SK-N-SH (cell line): ENCODE results near the gene B3GALT5. TPM values are rescaled to one million over a fixed set of nuclear protein-coding genes. Genes with fewer than 3 reads are reported as not detected.

ENCODE experiments used
- CTCF ChIA-PET: fragments of 300-600, 350-600 bp; formaldehyde crosslinking; extraction: SDS; loops from one replicate; lab custom pipeline; 2021; lab: Yijun Ruan, JAX
- POLR2A ChIA-PET: fragments of 350-600 bp; sonication (Branson Sonifier 250); formaldehyde crosslinking; extraction: SDS; loops from one replicate; lab custom pipeline; 2020; ENCODE audit warnings: antibody characterized with exemption, inconsistent platforms; lab: Yijun Ruan, JAX
- DNase-seq: peaks from one replicate; pipeline ENCODE4 v3.0.0; 2012
- H2AFZ ChIP-seq: fragments of 200-600 bp; sonication (generic); 2 replicates; pipeline ENCODE4 v1.8.1; 2016; ENCODE audit warnings: antibody characterized with exemption, mild to moderate bottlenecking, low read depth
- H3F3A ChIP-seq: fragments of 200-600 bp; sonication (generic); replicated peaks from 2 replicates; pipeline ENCODE3; 2016; ENCODE audit warnings: antibody characterized with exemption, mild to moderate bottlenecking; ENCODE audit not compliant: insufficient read depth
- H3K27ac ChIP-seq, 2 experiments: fragments of 200-500 bp in 1 of 2; fragments of 200-600 bp in 1 of 2; sonication (Bioruptor generic) in 1 of 2; sonication (generic), shearing (Covaris generic) in 1 of 2; 2 replicates each; pipeline versions ENCODE4 v1.5.1 to v1.6.1; 2014 to 2016; ENCODE audit warnings: low read depth in 2 of 2, inconsistent platforms in 1 of 2, low read length in 1 of 2, mild to moderate bottlenecking in 1 of 2, mixed read lengths in 1 of 2
- H3K27me3 ChIP-seq: fragments of 200-600 bp; sonication (generic), shearing (Covaris generic); 2 replicates; pipeline ENCODE4 v1.6.1; 2016; ENCODE audit warnings: mixed run types; ENCODE audit not compliant: insufficient read depth
- H3K36me3 ChIP-seq, 2 experiments: fragments of 200-500 bp in 1 of 2; fragments of 200-600 bp in 1 of 2; sonication (Bioruptor generic) in 1 of 2; sonication (generic) in 1 of 2; replicated peaks in 1 of 2; 2 replicates each; pipeline versions ENCODE3 to v1.5.1; 2014 to 2016; ENCODE audit warnings: low read length in 1 of 2, mild to moderate bottlenecking in 1 of 2; ENCODE audit not compliant: insufficient read depth in 2 of 2, control insufficient read depth in 1 of 2
- H3K4me1 ChIP-seq, 2 experiments: fragments of 200-500 bp in 1 of 2; fragments of 200-600 bp in 1 of 2; sonication (Bioruptor generic) in 1 of 2; sonication (generic), shearing (Covaris generic) in 1 of 2; 2 replicates each; pipeline versions ENCODE4 v1.5.1 to v1.6.1; 2014 to 2016; ENCODE audit warnings: low read depth in 1 of 2, low read length in 1 of 2, mixed run types in 1 of 2; ENCODE audit not compliant: insufficient read depth in 2 of 2, control insufficient read depth in 1 of 2
- H3K4me2 ChIP-seq: fragments of 200-600 bp; sonication (generic), shearing (Covaris generic); 2 replicates; pipeline ENCODE4 v1.6.1; 2017; ENCODE audit warnings: mixed run types
- H3K4me3 ChIP-seq, 2 experiments: fragments of 200-500 bp in 1 of 2; fragments of 200-600 bp in 1 of 2; sonication (Bioruptor generic) in 1 of 2; sonication (generic), shearing (Covaris generic) in 1 of 2; 2 replicates each; pipeline versions ENCODE4 v1.5.1 to v1.8.1; 2014 to 2016; ENCODE audit warnings: low read depth in 2 of 2, inconsistent platforms in 1 of 2, low read length in 1 of 2, mild to moderate bottlenecking in 1 of 2, mixed read lengths in 1 of 2, moderate library complexity in 1 of 2
- H3K79me2 ChIP-seq: fragments of 200-600 bp; sonication (generic); 2 replicates; pipeline ENCODE4 v1.8.1; 2017; ENCODE audit warnings: mild to moderate bottlenecking; ENCODE audit not compliant: insufficient read depth
- H3K9ac ChIP-seq: fragments of 200-600 bp; sonication (generic); 2 replicates; pipeline ENCODE4 v1.6.1; 2017; ENCODE audit warnings: mixed run types
- H3K9me2 ChIP-seq: fragments of 200-600 bp; sonication (generic); 2 replicates; pipeline ENCODE4 v1.6.1; 2017; ENCODE audit warnings: mixed run types
- H3K9me3 ChIP-seq: fragments of 200-600 bp; sonication (generic); 2 replicates; pipeline ENCODE4 v1.6.1; 2017; ENCODE audit warnings: mixed run types, mild to moderate bottlenecking, moderate library complexity
- H4K20me1 ChIP-seq: fragments of 200-600 bp; sonication (generic); 2 replicates; pipeline ENCODE4 v1.6.1; 2017; ENCODE audit warnings: mild to moderate bottlenecking, mixed run types; ENCODE audit not compliant: insufficient read depth
- ELF1 ChIP-seq: IDR thresholded peaks from 2 replicates; pipeline ENCODE4 v1.4.0; 2012
- EZH2phosphoT487 ChIP-seq: fragments of 200-600 bp; sonication (generic); IDR thresholded peaks from 2 replicates; pipeline ENCODE4 v1.6.1; 2017; ENCODE audit warnings: low read depth, mixed run types, mild to moderate bottlenecking, antibody characterized with exemption, moderate library complexity, borderline replicate concordance
- GATA2 ChIP-seq: sonication (generic); formaldehyde crosslinking; IDR thresholded peaks from 2 replicates; pipeline ENCODE4 v1.5.0; 2020; ENCODE audit warnings: mild to moderate bottlenecking, missing genetic modification reagents
- IRF3 ChIP-seq: fragments of 150-350 bp; IDR thresholded peaks from 2 replicates; pipeline ENCODE4 v1.6.1; 2016; ENCODE audit warnings: mild to moderate bottlenecking, low read depth, low read length
- MEF2A ChIP-seq: IDR thresholded peaks from 2 replicates; pipeline ENCODE4 v1.4.0; 2012; ENCODE audit warnings: low read depth, borderline replicate concordance
- PBX3 ChIP-seq: IDR thresholded peaks from 2 replicates; pipeline ENCODE4; 2012
- RAD21 ChIP-seq: IDR thresholded peaks from 2 replicates; pipeline ENCODE4 v1.6.1; 2012; ENCODE audit warnings: mild to moderate bottlenecking, low read length
- REST ChIP-seq: IDR thresholded peaks from 2 replicates; pipeline ENCODE4 v1.6.1; 2012; ENCODE audit warnings: mild to moderate bottlenecking, low read depth, low read length, moderate library complexity
- SIN3A ChIP-seq: IDR thresholded peaks from 2 replicates; pipeline ENCODE4 v1.6.1; 2012; ENCODE audit warnings: low read depth, mild to moderate bottlenecking, low read length, moderate library complexity, borderline replicate concordance
- SMC3 ChIP-seq: IDR thresholded peaks from 2 replicates; pipeline ENCODE4 v1.6.1; 2012; ENCODE audit warnings: low read depth, low read length, improper control_type of control experiment
- TCF12 ChIP-seq: IDR thresholded peaks from 2 replicates; pipeline ENCODE4 v1.4.0; 2012
- USF1 ChIP-seq: IDR thresholded peaks from 2 replicates; pipeline ENCODE4 v1.4.0; 2012; ENCODE audit warnings: low read depth, borderline replicate concordance
- YY1 ChIP-seq: IDR thresholded peaks from 2 replicates; pipeline ENCODE4 v1.4.0; 2012; ENCODE audit warnings: low read depth, mild to moderate bottlenecking
- WGBS: methylation state at CpG from one replicate; pipeline ENCODE4 v1.1.6; 2017; ENCODE audit warnings: low lambda C conversion rate; 5-methylcytosine and 5-hydroxymethylcytosine counted together
- polyA plus RNA-seq, 3 experiments: library from polyadenylated mRNA; depleted of rRNA; stranded (reverse); fragments of >200 nt; gene quantifications; 2 replicates each; pipeline ENCODE4 v1.2.3, GENCODE V29; 2012

The B3GALT5 gene
- polyA plus RNA-seq, 1 of the 3 experiments (the other 2 are of a cell fraction) = 0.35 TPM

- no peak for TF ChIP-seq IRF3
- TF ChIP-seq ELF1 = no peak
- no peak for TF ChIP-seq GATA2 (CRISPR knock-in tag)
- no peak for TF ChIP-seq USF1
- TF ChIP-seq TCF12 = no peak
- no peak for TF ChIP-seq MEF2A
Measured at GRCh38 chr21:39638281-39638680, 25.5 kb downstream of the B3GALT5 start (continued).

GRCh38 chr21:39640754-39641153 lies 28.0 kb downstream of the B3GALT5 start:
- Histone ChIP-seq H3K4me3 (no peak overlapping the region), H3K79me2 (no peaks in the 10 kb centered on the region), H3K27ac (no peak overlapping the region), H3F3A (no peaks in the 10 kb centered on the region), H3K9me2 (no peaks in the 10 kb centered on the region), H3K36me3 (no peaks in the 10 kb centered on the region), H3K4me2 (no peak overlapping the region), H3K27me3 (no peaks in the 10 kb centered on the region), H3K4me1 (no peaks in the 10 kb centered on the region), H4K20me1 (no peaks in the 10 kb centered on the region), H2AFZ (no peak overlapping the region), H3K9me3 (no peaks in the 10 kb centered on the region), H3K9ac (no peak overlapping the region)
- WGBS = 80% methylated on average over 4 of the region's 4 CpGs
- DNase-seq = no peak
- ChIA-PET CTCF (interaction anchor here (1.1 kb wide), 1 partner anchor 59 kb away, joined by 3 read pairs; no protein-coding TSS in a partner anchor), POLR2A (no interaction called here)
- no peak for TF ChIP-seq PBX3
- TF ChIP-seq SIN3A = no peak
- no peak for TF ChIP-seq RAD21
- TF ChIP-seq SMC3 = no peak
- TF ChIP-seq REST = no peak
- no peak for TF ChIP-seq EZH2phosphoT487
- no peak for TF ChIP-seq YY1
